ENCODE data around the gene RADIL. TPM values are rescaled to one million over a fixed set of nuclear protein-coding genes. Genes with fewer than 3 reads are reported as not detected.

RADIL gene
- total RNA-seq, 3 donors from 2014 or later (not counting 1 experiment from before 2014, with no cell fraction given), result not detected

- H3K4me3 Mint-ChIP-seq, result no peak overlapping the region
- intact Hi-C loops (cut with micrococcal nuclease), result no loop called here
- peaks cover 0 to 9% of the 10 kb centered on the region in 2 donors for H3K4me1 Mint-ChIP-seq
- H3K9me3 ChIP-seq (ENCODE audit: control insufficient read depth, insufficient read depth, low read length), result no peaks in the 10 kb centered on the region
- no peak for ATAC-seq
- H3K36me3 ChIP-seq (ENCODE audit: control insufficient read depth, insufficient read depth, low read length), result no peaks in the 10 kb centered on the region
- H3K4me1 ChIP-seq (ENCODE audit: control insufficient read depth, insufficient read depth, low read length), result peaks cover 8% of the 10 kb centered on the region
- peaks cover 10 to 21% of the 10 kb centered on the region in 2 donors for H3K27me3 Mint-ChIP-seq (ENCODE audit: low read depth in 2 of 2)
- H3K27me3 ChIP-seq (ENCODE audit: control insufficient read depth, insufficient read depth, low read length), result no peaks in the 10 kb centered on the region
- no peak overlapping the region for H3K4me3 ChIP-seq (ENCODE audit: low read length)
- TF ChIP-seq CTCF (IDR thresholded peaks at IDR 0.05), result no peak
- H3K9me3 Mint-ChIP-seq, result peaks cover 0 to 2% of the 10 kb centered on the region in 2 donors
- H3K36me3 Mint-ChIP-seq, result no peaks in the 10 kb centered on the region
- H3K27ac ChIP-seq (ENCODE audit: low read length), result no peak overlapping the region
- no peak for DNase-seq
- 90% methylated on average over 26 of the region's 26 CpGs for WGBS (ENCODE audit: insufficient coverage)
- H3K27ac Mint-ChIP-seq, result no peak overlapping the region
Measured at GRCh38 chr7:4816419-4817080, 67.0 kb downstream of the RADIL start.

DNA sequence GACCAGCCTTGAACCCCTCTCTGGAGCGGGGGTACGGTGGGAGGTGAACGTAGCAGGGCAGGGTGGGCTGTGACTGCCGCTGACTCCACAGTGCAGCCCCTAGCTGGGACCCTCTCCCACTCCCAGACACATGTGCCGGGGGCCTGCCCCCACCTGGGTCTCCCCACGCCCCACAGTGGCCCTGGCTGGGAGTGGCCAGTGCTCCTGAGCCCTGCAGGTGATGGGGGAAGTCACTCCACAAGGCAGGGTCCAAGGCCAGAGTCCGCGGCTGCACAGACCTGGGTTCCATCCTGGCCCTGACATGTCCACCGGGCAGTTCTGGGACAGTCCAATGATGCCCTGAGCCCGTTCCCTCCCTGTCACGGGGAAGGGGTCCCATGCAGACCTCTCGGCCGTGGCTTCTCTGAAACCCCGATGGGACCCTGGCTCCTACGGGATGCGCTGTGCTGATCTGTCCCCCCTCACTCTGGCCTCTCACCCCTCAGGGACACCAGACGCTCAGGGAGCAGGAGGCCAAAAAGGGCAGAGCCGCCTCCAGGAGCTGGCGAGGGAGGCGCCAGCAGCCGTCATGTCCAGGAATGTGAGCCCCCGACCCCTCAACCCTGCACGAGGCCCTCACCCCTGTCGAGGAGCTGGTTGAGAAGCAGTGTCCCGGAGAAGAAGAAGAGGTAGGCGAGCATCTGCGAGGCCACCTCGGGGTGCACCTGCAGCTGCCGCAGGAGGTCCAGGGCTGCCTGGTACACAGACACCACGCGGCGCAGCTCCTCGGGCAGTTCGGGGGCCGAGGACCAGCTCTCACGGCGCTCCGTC is 67.7 kb downstream of the RADIL start:
- H3K9me3 ChIP-seq (ENCODE audit: control insufficient read depth, insufficient read depth, low read length), result no peaks in the 10 kb centered on the region
- TF ChIP-seq CTCF (IDR thresholded peaks at IDR 0.05), result no peak
- ATAC-seq (no peak), DNase-seq (no peak)
- H3K36me3 ChIP-seq (ENCODE audit: control insufficient read depth, insufficient read depth, low read length), result no peaks in the 10 kb centered on the region
- Mint-ChIP-seq H3K27me3 (ENCODE audit: low read depth in 2 of 2) (peaks cover 10 to 21% of the 10 kb centered on the region in 2 donors), H3K36me3 (no peaks in the 10 kb centered on the region), H3K27ac (no peak overlapping the region), H3K4me3 (no peak overlapping the region), H3K4me1 (peaks cover 0 to 9% of the 10 kb centered on the region in 2 donors), H3K9me3 (peaks cover 0 to 2% of the 10 kb centered on the region in 2 donors)
- H3K4me1 ChIP-seq (ENCODE audit: control insufficient read depth, insufficient read depth, low read length), result peaks cover 8% of the 10 kb centered on the region
- 92% methylated on average over 38 of the region's 38 CpGs for WGBS (ENCODE audit: insufficient coverage)
- H3K4me3 ChIP-seq (ENCODE audit: low read length), result no peak overlapping the region
- H3K27me3 ChIP-seq (ENCODE audit: control insufficient read depth, insufficient read depth, low read length), result no peaks in the 10 kb centered on the region
- H3K27ac ChIP-seq (ENCODE audit: low read length), result no peak overlapping the region
- intact Hi-C loops (cut with micrococcal nuclease), result no loop called here

DNA sequence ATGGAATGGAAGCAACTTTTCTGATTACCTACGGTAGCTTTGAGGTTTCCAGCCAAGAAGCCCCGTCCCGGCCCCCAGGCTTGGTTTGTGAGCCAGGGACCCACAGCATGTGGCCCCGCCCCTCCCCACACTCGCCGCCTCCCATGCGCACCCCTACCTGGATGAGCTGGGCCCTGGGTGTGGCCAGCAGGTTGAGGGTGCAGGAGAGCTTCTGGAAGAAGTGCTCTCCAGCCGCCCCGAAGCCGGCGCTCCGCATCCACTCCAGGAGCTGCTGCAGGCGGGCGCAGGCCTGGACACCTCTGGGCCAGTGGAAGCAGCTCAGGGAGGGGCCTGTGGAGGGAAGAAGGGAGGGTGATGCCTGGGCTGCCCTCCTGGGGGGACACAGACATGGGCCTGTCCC is 68.4 kb downstream of the RADIL start:
- WGBS (ENCODE audit: insufficient coverage), result 95% methylated on average over 14 of the region's 14 CpGs
- H3K9me3 ChIP-seq (ENCODE audit: control insufficient read depth, insufficient read depth, low read length), result no peaks in the 10 kb centered on the region

More for the DNA sequence above, 68.4 kb downstream of the RADIL start:
- intact Hi-C loops (cut with micrococcal nuclease), result no loop called here
- H3K27me3 ChIP-seq (ENCODE audit: control insufficient read depth, insufficient read depth, low read length), result no peaks in the 10 kb centered on the region
- TF ChIP-seq CTCF (IDR thresholded peaks at IDR 0.05), result no peak
- H3K27ac ChIP-seq (ENCODE audit: low read length), result no peak overlapping the region
- no peaks in the 10 kb centered on the region for H3K36me3 ChIP-seq (ENCODE audit: control insufficient read depth, insufficient read depth, low read length)
- Mint-ChIP-seq H3K36me3 (no peaks in the 10 kb centered on the region), H3K9me3 (peaks cover 0 to 2% of the 10 kb centered on the region in 2 donors), H3K27me3 (ENCODE audit: low read depth in 2 of 2) (peaks cover 10 to 21% of the 10 kb centered on the region in 2 donors), H3K27ac (no peak overlapping the region), H3K4me1 (peaks cover 0 to 9% of the 10 kb centered on the region in 2 donors), H3K4me3 (no peak overlapping the region)
- H3K4me3 ChIP-seq (ENCODE audit: low read length), result no peak overlapping the region
- ATAC-seq (no peak), DNase-seq (no peak)
- H3K4me1 ChIP-seq (ENCODE audit: control insufficient read depth, insufficient read depth, low read length), result peaks cover 8% of the 10 kb centered on the region
